ENCODE measurements around the gene TMEM191C. TPM values are rescaled to one million over a fixed set of nuclear protein-coding genes. Genes with fewer than 3 reads are reported as not detected.
"Not testable (repeated sequence)": the region's sequence is repeated elsewhere in the genome, so short reads cannot be mapped to it uniquely, and the experiment has no call there.

Gene TMEM191C
- polyA plus RNA-seq (2011; rRNA removed) (1.2 and 2.0 TPM in 2 replicates), polyA minus RNA-seq (2011; rRNA and poly(A)+ RNA removed) (0.15 and 0.19 TPM in 2 replicates)

DNA sequence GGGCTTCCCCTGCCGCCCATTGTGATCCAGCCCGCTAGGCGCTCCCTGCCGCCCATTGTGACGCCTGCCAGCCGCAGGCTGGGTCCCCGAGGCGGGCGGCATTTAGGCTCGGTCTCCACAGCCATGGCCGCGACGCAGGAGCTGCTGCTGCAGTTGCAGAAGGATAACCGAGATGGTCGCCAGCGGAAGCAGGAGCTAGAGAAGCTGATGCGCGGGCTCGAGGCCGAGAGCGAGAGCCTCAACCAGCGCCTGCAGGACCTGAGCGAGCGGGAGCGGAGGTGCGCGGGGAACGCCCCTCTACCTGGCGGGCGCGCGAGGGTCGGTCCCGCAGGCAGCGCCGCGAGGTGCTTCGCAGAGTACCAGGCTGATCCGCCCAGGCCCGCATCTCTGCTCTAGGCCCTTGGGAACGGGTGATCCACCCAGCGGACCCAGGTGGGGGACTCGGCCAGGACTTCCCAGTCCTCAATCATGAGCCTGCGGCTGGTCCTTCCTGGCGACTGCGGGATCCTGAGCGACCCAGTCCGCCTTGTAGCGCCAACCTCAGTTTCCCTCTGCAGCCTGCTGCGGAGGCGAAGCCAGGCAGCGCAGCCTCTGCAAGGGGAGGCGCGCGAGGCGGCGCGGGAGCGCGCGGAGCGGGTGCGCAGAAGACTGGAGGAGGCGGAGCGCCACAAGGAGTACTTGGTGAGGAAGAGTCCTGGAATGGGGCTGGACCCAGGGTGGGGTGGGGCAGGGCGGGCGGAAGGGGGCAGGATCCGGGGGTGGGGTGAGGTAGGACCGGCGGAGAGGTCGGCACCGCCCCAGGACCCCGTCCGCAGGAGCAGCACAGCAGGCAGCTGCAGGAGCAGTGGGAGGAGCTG is at the start of gene TMEM191C:
TMEM191C (plus strand) TSS at position 51 of the 857 bp plus-strand sequence; CDS start at position 124, 73 bp downstream.
- POLR2A ChIA-PET; DNase-seq (ENCODE audit: low read depth); H3K36me3 ChIP-seq (ENCODE audit: control insufficient read depth, insufficient read depth, low read length); H3K27me3 ChIP-seq (ENCODE audit: control insufficient read depth, insufficient read depth, low read length); CTCF ChIA-PET: not testable (repeated sequence)
- peak within 1 kb of the TSS; percentile 46 for H3K4me3 ChIP-seq (ENCODE audit: low read depth, low read length)

DNA sequence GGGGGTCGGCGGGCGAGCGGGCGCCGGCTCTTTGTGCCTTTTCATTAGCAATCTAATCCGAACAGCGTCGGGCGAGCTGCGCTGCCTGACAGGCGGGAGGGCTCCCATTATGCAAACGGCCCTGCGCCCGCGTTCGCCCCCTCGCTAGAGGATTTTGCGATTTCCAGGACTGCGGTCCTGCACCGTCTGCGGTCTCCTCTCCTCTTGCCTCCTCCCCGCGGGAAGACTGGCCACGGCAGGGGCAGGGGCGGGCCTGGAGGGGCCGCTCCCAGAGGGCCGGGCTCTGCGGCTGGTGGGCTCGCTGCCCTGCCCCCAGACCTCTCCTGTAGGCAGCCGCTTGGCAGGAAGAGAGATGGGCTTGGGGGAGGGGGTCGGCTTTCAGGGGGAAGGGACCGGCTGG is 49.3 kb upstream of the TMEM191C start:
- H3K27me3 ChIP-seq (ENCODE audit: control insufficient read depth, insufficient read depth, low read length); POLR2A ChIA-PET; H3K36me3 ChIP-seq (ENCODE audit: control insufficient read depth, insufficient read depth, low read length); CTCF ChIA-PET; DNase-seq (ENCODE audit: low read depth): not testable (repeated sequence)
- H3K4me3 ChIP-seq (ENCODE audit: low read depth, low read length), result peak overlapping the region; percentile 45

DNA sequence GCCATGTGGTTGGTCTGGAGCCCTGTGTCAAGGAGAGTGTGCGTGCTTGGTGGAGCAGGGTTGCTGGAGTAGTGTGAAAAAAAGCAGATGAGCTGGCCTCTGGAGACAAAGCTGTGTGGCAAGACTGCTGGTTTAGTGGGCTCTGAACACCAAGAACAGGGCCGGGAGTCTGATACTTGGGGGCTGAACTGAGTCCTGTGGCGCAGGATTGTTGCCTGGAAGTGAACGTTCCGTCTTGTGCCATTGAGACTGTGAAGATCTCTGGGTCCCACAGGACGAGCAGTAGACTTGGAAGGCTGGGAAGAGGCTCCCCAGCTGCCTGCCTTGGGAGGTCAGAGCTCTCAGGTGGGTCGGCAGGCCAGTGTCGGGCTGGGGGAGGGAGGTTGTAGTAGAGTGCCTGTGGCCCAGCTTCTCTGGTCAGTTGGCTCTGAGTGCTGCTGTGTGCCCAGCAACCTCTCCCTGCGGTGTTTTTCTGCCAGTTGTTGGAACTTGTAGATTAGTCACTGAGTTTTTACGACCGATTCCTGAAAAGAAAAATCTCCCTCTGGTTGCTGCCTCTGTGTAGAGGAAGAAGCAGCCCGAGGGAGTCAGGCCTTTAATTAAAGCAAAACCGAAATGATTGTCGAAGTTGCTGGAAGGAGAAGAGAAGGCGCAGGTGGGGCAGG is 48.1 kb upstream of the TMEM191C start:
- POLR2A ChIA-PET; H3K27me3 ChIP-seq (ENCODE audit: control insufficient read depth, insufficient read depth, low read length); H3K36me3 ChIP-seq (ENCODE audit: control insufficient read depth, insufficient read depth, low read length); DNase-seq (ENCODE audit: low read depth); H3K4me3 ChIP-seq (ENCODE audit: low read depth, low read length); CTCF ChIA-PET: not testable (repeated sequence)

DNA sequence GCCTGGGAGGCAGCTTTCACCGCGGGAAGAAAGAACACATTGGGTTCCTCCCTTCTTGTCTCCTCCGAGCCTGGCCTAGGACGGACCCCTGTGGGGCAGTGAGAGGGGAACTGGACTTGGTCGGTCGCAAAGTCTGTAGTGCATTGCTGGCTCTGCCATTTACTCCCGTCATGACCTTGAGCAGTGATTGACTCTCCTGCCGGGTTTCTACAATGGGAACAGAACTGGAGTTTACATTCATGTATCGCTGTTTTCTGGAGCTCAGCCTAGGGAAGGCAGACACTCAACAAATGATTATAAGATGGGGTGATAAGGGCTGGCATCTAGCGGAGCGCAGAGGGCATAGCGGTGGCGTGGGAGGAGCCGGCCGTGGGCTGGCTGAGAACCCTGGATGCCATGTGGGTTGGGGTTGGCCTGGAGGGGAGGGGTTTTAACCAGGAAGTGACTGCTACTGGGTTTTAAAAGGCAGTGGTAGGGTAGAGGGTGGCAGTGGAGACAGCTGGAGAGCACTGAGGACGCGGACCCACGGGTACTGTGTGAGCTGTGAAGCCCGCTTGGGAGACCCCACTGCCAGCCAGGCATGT is 46.9 kb upstream of the TMEM191C start:
- DNase-seq (ENCODE audit: low read depth); POLR2A ChIA-PET; H3K36me3 ChIP-seq (ENCODE audit: control insufficient read depth, insufficient read depth, low read length); CTCF ChIA-PET; H3K27me3 ChIP-seq (ENCODE audit: control insufficient read depth, insufficient read depth, low read length); H3K4me3 ChIP-seq (ENCODE audit: low read depth, low read length): not testable (repeated sequence)

DNA sequence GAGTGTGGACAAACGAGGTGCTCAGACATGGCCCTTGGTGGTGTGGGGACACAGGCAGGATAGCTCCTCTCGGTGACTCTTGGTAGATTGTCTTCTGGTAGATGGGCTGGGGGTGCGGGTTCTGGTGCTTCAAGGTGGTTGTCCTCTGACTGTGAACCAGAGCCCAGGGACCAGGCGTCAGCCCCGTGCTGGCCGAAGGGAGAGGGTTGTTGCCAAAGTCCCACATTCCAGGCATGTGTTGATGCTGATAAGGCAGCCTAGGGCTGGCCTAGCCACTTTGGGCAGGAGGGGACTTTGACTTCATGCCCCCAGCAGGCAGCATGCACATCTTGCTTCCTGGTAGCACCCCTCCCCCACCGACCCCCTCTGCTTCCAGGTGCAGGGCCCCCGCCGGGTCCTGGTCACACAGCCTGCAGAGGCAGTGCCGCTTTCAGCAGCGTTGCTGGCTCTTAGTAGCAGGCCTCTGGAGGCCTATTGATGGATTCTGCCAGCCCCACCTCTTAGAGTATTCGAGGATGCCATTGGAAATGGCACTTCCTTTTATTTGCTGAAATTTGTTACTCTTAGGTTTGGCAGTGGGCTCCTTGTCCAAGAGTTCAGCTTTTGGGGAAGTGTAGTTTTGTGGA is 43.0 kb upstream of the TMEM191C start:
- H3K4me3 ChIP-seq (ENCODE audit: low read depth, low read length); DNase-seq (ENCODE audit: low read depth); CTCF ChIA-PET; H3K36me3 ChIP-seq (ENCODE audit: control insufficient read depth, insufficient read depth, low read length); POLR2A ChIA-PET; H3K27me3 ChIP-seq (ENCODE audit: control insufficient read depth, insufficient read depth, low read length): not testable (repeated sequence)

DNA sequence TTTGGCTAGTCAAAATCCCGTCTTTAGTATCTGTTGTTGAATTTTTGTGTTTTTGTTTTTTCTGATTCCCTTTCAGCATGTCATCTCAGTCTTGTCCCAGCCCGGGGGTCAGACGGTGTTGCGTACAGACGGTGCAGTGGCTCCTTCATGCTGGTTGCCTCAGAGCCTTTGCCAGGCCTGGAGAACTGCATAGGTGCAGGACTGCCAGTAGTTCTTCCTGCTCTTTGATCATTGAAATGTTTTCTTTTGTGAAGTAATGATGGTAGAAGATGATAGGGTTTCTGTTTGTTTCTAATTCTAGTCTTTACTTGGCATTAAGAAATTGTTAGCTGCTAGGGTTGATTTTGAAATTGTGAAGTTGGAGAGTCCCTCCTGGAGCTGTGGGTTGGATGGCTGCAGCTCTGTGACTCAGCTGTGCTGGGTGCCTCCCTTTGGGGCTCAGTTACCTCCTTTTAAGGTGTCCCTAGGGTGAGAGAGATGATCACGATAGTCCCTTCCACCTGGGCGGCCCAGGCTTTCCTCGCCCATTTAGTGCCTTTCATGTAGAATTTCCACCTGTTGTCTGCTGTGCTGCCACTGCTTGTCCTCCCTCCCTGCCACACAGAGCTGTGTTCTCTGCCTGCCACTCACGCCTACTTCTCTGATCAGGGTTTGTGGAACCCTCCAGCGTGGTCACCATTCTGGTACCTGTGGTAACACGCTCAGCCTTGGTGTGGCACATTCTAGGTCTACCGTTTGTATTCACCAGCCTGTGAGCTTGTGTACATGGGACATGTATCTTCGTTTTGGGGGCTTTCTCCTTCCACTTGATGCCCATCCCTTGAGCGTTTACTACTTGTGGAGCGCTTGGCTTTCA is 32.6 kb upstream of the TMEM191C start:
- H3K4me3 ChIP-seq (ENCODE audit: low read depth, low read length); H3K27me3 ChIP-seq (ENCODE audit: control insufficient read depth, insufficient read depth, low read length); DNase-seq (ENCODE audit: low read depth); POLR2A ChIA-PET; H3K36me3 ChIP-seq (ENCODE audit: control insufficient read depth, insufficient read depth, low read length); CTCF ChIA-PET: not testable (repeated sequence)

DNA sequence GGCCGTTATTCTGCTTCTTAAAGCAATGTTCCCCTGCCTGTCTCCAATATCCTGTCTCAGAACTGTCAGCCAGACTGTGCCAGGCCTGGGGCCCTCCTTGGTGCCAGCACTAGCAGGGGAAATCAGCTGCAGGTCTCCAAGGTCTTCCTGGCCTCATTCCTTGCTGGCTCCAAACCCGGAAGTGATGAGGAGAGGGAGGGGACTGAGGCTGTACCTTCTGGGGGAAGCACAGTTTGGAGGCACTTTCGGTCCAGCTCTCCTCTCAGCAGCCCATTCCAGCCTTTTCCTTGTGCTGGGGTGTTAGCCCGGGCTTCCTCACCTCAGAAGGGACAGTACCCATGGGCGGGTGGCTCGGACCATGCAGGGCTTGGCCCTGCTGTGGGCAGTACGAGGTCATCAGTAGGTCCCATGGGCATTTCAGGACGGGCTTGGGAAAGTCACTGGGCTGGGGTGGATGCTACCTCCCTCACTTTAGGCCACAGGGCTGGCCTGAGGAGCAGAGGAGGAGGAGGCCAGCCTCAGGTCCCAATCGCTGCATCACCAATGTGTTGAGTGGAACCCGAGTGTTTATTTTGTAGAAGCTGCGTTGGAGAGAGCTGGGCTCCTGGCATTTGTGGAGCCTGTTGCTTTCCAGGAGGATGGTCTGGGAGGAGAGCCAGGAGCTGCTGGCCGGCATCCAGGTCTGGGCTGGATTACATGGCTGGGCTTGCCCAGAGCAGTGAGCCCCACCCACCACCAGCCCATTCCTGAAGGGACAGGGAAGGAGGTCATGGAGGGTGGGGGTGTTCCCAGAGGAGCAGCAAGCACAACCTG is 31.0 kb upstream of the TMEM191C start:
- DNase-seq (ENCODE audit: low read depth); H3K36me3 ChIP-seq (ENCODE audit: control insufficient read depth, insufficient read depth, low read length); CTCF ChIA-PET; POLR2A ChIA-PET; H3K27me3 ChIP-seq (ENCODE audit: control insufficient read depth, insufficient read depth, low read length); H3K4me3 ChIP-seq (ENCODE audit: low read depth, low read length): not testable (repeated sequence)

DNA sequence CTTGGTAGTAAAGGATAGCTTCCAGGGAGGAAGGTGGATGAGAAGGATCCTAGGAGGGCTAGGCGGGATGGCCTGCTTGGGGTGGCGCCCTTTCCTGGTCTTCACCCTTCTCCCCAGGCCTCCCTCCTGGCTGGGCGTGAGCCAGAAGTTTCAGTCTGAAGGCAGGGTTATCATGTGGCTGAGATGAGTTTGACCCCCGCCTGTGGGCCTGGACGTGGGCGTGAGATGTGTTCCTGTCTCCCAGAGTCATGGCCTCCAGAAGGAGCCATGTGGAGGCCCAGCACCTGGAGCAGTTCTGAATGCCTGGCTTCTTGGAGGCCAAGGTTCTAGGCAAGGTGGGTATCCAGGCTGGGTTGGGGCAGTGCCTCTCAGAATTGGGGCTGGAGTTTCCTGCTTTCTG is 29.2 kb upstream of the TMEM191C start:
- POLR2A ChIA-PET; H3K36me3 ChIP-seq (ENCODE audit: control insufficient read depth, insufficient read depth, low read length); CTCF ChIA-PET; H3K27me3 ChIP-seq (ENCODE audit: control insufficient read depth, insufficient read depth, low read length); H3K4me3 ChIP-seq (ENCODE audit: low read depth, low read length); DNase-seq (ENCODE audit: low read depth): not testable (repeated sequence)

DNA sequence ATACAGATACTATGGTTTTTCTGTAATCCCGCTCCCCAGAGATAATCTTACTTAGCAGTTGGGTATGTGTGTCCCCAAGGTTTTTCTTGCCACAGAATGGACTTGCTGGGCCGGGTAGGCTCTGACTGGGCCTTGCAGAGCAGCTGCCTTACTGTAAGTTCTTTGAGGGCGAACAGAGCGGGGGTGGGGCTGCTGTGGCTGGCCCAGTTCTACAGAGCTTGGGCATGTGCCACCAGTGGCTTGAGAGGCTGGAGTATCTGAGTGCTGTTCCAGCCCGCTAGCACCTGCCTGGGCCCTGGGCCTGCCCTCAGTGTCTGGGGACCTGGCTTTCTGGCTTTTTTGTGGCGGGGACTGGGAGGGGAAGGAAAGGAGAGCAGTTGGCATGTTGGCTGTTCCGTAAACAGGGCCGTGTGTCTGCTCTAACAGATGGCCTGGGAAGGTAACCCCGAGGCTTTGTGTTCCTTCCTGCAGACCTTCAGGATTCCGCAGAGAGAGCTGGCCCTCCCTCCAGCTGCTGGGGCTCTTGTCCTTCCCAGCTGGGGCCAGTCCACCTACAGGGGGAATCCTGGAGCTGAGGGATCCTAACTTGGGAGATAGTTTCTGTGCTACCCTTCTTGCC is 27.1 kb upstream of the TMEM191C start:
- H3K27me3 ChIP-seq (ENCODE audit: control insufficient read depth, insufficient read depth, low read length); POLR2A ChIA-PET; DNase-seq (ENCODE audit: low read depth); H3K4me3 ChIP-seq (ENCODE audit: low read depth, low read length); H3K36me3 ChIP-seq (ENCODE audit: control insufficient read depth, insufficient read depth, low read length); CTCF ChIA-PET: not testable (repeated sequence)

DNA sequence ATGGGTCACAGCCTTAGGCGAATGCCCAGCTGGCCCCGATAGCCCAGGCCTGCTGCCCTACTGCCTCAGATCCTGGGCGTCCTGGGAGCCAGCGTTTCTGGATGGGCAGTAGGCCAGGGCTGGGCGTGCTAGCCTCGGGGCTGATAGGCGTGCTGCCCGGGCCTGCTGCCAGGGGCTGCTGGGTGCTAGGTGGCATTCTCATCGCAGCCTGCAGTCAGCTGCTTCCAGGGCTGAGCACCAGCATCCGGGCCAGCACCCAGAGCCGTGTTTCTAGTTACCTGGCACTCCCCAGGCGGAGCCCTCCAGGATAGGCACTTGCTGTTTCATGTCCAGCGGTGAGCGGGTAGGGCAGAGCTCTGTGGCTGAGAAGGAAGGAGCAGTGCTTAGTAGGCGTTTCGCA is 26.5 kb upstream of the TMEM191C start:
- CTCF ChIA-PET; POLR2A ChIA-PET; H3K36me3 ChIP-seq (ENCODE audit: control insufficient read depth, insufficient read depth, low read length); DNase-seq (ENCODE audit: low read depth); H3K4me3 ChIP-seq (ENCODE audit: low read depth, low read length); H3K27me3 ChIP-seq (ENCODE audit: control insufficient read depth, insufficient read depth, low read length): not testable (repeated sequence)

DNA sequence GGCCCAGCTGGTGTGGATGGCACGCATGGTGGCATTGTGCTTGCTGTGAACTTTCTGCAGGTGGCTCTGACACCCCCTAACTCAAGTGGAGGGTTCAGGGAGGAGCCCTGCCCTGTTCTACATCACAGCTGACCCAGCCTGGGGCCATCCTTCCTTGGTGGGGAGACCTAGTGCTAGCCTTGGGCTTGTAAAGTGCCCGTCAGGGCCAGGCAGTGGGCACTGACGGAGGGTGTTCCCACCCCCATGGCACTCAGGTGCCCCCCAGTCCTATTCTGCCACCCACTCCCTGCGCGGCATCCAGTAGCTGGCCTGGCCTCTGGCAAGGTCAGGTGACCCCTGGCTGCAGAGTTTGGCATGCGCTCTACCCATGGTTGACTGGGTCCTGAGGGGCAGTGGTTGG is 26.0 kb upstream of the TMEM191C start:
- H3K27me3 ChIP-seq (ENCODE audit: control insufficient read depth, insufficient read depth, low read length); H3K36me3 ChIP-seq (ENCODE audit: control insufficient read depth, insufficient read depth, low read length); POLR2A ChIA-PET; CTCF ChIA-PET; H3K4me3 ChIP-seq (ENCODE audit: low read depth, low read length); DNase-seq (ENCODE audit: low read depth): not testable (repeated sequence)

Data from BJ (cell line).